ENCODE data around the gene GTPBP1. TPM values are rescaled to one million over a fixed set of nuclear protein-coding genes. Genes with fewer than 3 reads are reported as not detected.

GTPBP1 gene
- total RNA-seq, 1 experiment from 2014 or later: 108 TPM

DNA sequence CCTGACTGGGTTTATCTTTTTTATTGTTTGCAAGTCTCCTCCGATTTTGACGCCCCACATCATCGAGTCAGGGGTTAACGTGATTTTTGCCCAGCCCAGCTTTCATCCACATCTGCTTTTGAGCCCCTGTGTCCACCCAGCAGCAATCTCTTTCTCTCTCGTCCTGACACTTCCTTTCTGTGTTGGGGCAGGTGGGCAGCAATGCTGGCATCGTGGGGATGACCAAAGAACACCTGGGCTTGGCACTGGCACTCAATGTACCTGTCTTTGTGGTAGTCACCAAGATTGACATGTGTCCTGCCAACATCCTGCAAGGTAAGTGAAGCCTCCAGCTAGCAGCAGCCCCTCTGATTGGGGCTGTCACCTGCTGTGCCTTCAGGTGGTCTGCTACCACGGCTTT, 15.8 kb downstream of the GTPBP1 start:
- Mint-ChIP-seq H3K36me3 (ENCODE audit: insufficient read depth in 1 of 3, low read depth in 3 of 3) (peaks cover 32 to 81% (median 75%) of the 10 kb centered on the region in 3 experiments), H3K27me3 (ENCODE audit: low read depth) (no peaks in the 10 kb centered on the region), H3K27ac (peak overlapping the region in 2 of 3 experiments; percentile 20 to 73; a peak in 2 of 7 replicates), H3K4me1 (peaks cover 0 to 6% of the 10 kb centered on the region in 2 experiments; a peak in 2 of 4 replicates), H3K9me3 (no peaks in the 10 kb centered on the region), H3K4me3 (no peak overlapping the region)
- no peaks in the 10 kb centered on the region for H3K27me3 ChIP-seq (ENCODE audit: insufficient read depth, low read length)
- no peak overlapping the region for H3K14ac ChIP-seq (ENCODE audit: insufficient read depth, low read length)
- H2BK5ac ChIP-seq (ENCODE audit: insufficient read length, low read length): no peak overlapping the region
- no peaks in the 10 kb centered on the region for H4K20me1 ChIP-seq (ENCODE audit: control insufficient read depth, insufficient read depth, insufficient read length)
- no peaks in the 10 kb centered on the region for H3K4me1 ChIP-seq (ENCODE audit: insufficient read depth, low read length)
- no peak overlapping the region for H3T11ph ChIP-seq (ENCODE audit: low read length)
- H3K27ac ChIP-seq (ENCODE audit: insufficient read length, low read depth, low read length): no peak overlapping the region
- TF ChIP-seq, protein P1, sequence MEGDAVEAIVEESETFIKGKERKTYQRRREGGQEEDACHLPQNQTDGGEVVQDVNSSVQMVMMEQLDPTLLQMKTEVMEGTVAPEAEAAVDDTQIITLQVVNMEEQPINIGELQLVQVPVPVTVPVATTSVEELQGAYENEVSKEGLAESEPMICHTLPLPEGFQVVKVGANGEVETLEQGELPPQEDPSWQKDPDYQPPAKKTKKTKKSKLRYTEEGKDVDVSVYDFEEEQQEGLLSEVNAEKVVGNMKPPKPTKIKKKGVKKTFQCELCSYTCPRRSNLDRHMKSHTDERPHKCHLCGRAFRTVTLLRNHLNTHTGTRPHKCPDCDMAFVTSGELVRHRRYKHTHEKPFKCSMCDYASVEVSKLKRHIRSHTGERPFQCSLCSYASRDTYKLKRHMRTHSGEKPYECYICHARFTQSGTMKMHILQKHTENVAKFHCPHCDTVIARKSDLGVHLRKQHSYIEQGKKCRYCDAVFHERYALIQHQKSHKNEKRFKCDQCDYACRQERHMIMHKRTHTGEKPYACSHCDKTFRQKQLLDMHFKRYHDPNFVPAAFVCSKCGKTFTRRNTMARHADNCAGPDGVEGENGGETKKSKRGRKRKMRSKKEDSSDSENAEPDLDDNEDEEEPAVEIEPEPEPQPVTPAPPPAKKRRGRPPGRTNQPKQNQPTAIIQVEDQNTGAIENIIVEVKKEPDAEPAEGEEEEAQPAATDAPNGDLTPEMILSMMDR (conservative IDR thresholded peaks at IDR 0.05): no peak
- no peak overlapping the region for H3K4ac ChIP-seq (ENCODE audit: low read depth, low read length)
- H2AFZ ChIP-seq (ENCODE audit: low read length): no peak overlapping the region
- H2BK120ac ChIP-seq (ENCODE audit: low read depth, low read length, poor library complexity, severe bottlenecking): no peak overlapping the region
- DNase-seq: no peak
- no peaks in the 10 kb centered on the region for H3K23me2 ChIP-seq (ENCODE audit: insufficient read length, low read depth, low read length, poor library complexity, severe bottlenecking)
- no peak overlapping the region for H4K91ac ChIP-seq (ENCODE audit: insufficient read length, low read depth, low read length)
- no peak overlapping the region for H3K56ac ChIP-seq (ENCODE audit: insufficient read length, low read depth, low read length)
- no peak overlapping the region for H3K23ac ChIP-seq (ENCODE audit: insufficient read length, low read depth, low read length)
- H3K9me3 ChIP-seq (ENCODE audit: control insufficient read depth, low read depth, low read length): no peaks in the 10 kb centered on the region
- H4K8ac ChIP-seq (replicated peaks; ENCODE audit: insufficient read length, low read depth, low read length): no peak overlapping the region
- H2AK5ac ChIP-seq (ENCODE audit: insufficient read length, low read length): no peak overlapping the region
- H3K79me2 ChIP-seq (ENCODE audit: insufficient read depth, low read length): no peaks in the 10 kb centered on the region; the same call in 1 of the 2 replicates
- no peaks in the 10 kb centered on the region for H3K79me1 ChIP-seq (ENCODE audit: insufficient read depth, low read depth, low read length, poor library complexity, severe bottlenecking)
- H3K18ac ChIP-seq (ENCODE audit: insufficient read length, low read depth, low read length): no peak overlapping the region
- H3K9ac ChIP-seq (ENCODE audit: extremely low read depth, insufficient read length, low read length): no peak overlapping the region
- H2BK15ac ChIP-seq (ENCODE audit: low read depth, low read length): no peak overlapping the region
- H2BK20ac ChIP-seq (ENCODE audit: low read depth, low read length, poor library complexity, severe bottlenecking): no peak overlapping the region
- H2BK12ac ChIP-seq (ENCODE audit: insufficient read length, low read depth, low read length): no peak overlapping the region
- no CpG with 5 or more reads among the region's 7 CpGs for WGBS (ENCODE audit: extremely low coverage, insufficient read length, low lambda C conversion rate)
- no peak overlapping the region for H3K4me2 ChIP-seq (ENCODE audit: insufficient read depth, insufficient read length, low read length)
- no peak overlapping the region for H4K5ac ChIP-seq (ENCODE audit: insufficient read length, low read depth, low read length)

All from H9 (cell line).